ENCODE data around the gene AXL.

The AXL gene

DNA sequence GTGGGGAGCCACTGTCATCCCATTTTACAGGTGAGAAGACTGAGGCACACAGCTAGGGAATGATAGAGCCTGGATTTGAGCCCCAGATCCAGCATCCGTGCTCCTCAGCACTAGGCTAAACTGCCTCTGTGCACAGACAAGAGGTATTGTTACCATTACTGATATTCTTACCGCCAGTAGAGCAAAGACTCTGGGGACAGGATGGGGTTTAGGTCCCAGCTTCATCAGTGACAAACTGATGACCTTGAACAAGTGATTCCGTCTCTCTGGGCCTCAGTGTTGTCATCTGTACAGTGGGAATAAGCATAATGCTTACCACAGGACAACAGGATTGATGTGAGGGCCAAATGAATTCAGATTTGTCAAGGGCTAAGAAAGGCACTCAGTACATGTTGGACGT lies 16.5 kb downstream of the AXL start:
- no peak for DNase-seq

DNA sequence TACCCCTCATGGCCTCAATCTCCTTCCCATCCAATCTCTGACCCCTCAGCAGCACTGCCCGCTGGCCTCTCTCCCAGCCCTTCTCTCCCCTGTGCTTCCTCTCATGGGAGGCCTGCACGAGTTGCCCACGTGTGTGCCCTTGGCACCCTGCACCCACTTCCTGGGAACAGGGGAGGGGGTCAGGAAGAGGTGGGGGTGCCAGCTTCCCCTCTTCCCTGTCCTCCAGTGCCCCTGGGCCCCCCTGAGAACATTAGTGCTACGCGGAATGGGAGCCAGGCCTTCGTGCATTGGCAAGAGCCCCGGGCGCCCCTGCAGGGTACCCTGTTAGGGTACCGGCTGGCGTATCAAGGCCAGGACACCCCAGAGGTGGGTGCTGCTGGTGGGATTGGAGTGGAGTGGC lies 19.2 kb downstream of the AXL start:
- no peak for DNase-seq

DNA sequence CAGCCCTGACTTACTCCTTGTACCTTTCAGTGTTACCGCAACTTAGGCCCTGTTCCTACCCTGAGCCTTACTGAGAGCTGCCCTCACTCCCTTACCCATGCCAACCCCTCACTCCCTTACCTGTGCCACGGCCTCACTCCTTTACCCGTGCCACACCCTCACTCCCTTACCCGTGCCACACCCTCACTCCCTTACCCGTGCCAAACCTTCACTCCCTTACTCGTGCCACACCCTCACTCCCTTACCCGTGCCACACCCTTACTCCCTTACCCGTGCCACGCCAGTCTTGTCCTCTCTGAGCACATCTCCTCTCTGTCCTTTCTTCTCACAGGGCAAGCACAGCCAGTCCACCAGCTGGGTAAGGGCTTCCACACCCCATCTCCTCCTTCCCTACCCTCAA lies 20.3 kb downstream of the AXL start:
- DNase-seq, result no peak

DNA sequence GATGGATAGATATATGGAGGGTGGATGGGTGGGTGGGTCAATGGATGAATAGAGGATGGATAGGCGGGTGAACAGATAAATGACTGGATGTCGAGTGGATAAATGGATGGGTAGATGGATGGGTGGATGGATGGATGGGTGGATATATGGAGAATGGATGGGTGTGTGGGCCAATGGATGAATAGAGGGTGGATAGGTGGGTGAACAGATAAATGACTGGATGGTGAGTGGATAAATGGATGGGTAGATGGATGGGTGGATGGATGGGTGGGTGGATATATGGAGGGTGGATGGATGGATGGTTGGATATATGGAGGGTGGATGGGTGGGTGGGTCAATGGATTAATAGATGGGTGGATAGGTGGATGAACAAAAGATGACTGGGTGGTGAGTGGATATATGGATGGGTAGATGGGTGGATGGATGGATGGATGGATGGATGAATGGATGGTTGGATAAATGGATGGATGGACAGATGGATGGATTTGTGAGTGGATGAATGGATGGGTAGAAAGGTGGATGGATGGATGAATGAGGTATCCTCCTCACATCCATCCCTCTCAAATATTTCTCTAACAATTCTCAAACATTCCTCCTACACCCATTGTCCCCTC lies 21.0 kb downstream of the AXL start:
- DNase-seq, result no peak

DNA sequence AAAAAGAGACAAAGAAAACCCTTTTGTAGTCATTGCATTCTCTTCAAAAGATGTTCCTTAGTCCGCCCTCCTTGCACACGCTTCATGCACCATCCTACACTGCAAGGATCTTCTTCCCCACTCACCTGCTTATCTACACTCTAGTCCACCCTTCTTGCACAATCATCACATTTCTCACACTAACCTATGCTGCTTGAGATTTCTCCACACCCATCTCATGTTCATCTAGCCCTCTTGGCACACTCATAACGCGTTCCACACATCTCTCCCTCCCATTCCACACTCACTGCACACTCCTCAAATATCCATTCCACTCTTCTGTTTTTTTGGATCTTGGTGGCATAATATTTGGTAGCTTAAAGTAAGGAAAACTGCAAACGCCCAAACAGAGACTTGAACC lies 22.8 kb downstream of the AXL start:
- DNase-seq, result no peak

DNA sequence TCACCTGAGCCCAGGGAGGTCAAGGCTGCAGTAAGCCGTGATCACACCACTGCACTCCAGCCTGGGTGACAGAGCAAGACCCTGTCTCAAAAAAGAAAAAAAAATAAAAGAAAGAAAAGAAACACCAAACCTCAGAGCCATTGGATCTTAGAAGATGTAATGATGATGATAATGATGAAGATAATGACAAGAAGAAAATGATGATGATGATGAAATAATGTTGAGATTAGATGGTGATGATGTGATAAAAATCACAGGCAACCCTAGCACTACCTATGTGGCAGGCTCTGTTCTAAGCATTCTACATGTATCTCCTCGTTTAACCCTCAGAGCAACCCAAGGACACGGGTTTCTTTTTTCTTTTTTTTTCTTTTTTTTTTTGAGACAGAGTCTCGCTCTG lies 25.1 kb downstream of the AXL start:
- DNase-seq, result no peak

DNA sequence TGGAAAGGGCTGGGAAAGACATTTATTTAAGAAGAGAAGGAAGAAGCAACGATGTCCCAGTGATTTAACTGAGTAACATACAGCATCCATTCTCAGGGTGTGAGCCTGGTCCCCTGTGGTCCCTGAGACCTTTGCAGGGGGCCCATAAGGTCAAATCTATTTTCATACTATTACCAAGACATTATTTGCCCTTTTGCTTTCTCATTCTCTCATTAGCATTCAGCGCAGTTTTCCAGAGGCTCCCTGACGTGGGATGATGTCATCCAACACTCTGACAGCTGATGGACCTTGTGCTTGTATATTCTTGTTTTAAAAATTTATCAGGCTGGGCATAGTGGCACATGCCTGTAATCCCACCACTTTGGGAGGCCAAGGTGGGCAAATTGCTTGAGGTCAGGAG lies 26.8 kb downstream of the AXL start:
- DNase-seq, result no peak

DNA sequence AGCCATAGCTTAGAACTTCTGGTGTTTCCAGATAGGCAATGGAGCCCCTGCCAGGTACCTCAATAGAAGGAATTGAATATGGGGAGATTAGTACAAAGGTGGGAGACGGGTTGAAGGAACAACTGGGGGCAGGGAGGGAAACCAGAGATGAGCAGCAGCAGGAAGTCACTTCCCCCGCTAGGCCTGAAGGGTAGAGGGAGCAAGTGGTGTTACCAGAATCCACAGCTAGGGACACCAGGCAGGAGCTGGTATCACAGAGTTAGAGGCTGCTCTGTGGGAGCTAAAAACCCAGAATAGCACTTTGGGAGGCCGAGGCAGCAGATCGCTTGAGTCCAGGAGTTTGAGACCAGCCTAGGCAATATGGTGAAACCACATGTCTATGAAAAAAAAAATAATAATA lies 29.9 kb downstream of the AXL start:
- DNase-seq, result no peak

DNA sequence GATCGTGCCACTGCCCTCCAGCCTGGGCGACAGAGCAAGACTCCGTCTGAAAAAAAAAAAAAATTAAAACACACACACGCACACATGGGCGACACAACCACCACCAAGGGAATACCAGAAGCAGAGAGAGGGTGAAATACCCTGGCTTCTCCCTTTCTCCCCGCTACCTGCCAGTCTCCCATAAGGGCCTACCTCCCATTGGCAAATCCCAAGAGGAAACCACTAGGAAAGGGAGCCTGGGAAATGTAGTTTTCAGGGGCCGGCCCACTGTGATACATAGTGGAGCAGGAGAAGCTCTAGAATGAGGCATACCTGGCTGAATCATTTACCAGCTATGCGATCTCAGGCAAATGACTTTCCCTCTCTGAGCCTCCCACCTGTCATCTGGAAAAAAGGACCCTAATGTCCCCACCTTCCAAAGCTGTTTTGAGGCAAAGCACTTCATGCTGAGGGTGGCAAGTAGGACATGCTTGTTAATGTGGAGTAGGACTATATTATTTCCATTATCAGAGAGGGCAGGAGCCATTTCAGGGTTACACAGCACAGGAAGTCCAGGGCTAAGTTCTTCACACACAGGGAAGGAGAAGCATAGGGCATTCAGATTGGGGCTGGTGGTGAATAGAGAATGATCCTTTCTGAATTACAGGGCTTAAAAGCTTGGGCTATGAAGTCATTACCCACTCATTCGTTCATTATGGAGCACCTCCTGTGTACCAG lies 30.8 kb downstream of the AXL start:
- DNase-seq, result no peak

DNA sequence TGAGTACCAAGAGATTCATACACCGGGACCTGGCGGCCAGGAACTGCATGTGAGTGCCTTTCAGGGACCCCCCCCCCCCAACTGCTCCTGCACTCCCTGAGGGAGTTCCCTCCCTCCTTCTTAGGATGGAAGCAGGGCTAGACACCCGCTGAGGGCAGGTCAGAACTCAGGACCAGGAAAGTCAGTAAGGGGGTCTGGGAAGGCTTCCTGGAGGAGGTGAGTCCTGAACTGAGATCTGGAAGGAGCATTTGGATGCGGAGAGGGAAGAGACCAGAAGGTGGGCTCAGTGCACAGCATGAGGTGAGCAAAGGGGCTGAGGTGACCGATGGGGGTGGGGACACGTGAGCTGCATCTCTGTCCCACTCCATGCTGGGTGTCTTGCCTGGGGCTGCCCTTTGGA lies 34.6 kb downstream of the AXL start:
- DNase-seq, result no peak

DNA sequence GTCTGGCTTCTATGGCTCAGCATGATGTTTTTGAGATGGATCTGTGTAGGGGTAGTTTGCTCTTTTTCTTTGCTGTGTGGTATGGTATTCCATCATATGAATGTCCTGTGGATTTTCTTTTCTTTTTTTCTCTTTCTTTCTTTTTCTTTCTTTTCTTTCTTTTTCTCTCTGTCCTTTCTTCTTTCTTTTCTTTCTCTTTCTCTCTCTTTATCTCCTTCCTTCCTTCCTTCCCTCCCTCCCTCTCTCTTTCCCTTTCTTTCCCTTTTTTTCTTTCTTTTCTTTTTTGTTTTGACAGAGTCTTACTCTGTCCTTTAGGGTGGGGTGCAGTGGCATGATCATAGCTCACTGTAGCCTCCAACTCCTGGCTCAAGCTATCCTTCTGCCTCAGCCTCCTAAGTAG lies 36.1 kb downstream of the AXL start:
- no peak for DNase-seq

DNA sequence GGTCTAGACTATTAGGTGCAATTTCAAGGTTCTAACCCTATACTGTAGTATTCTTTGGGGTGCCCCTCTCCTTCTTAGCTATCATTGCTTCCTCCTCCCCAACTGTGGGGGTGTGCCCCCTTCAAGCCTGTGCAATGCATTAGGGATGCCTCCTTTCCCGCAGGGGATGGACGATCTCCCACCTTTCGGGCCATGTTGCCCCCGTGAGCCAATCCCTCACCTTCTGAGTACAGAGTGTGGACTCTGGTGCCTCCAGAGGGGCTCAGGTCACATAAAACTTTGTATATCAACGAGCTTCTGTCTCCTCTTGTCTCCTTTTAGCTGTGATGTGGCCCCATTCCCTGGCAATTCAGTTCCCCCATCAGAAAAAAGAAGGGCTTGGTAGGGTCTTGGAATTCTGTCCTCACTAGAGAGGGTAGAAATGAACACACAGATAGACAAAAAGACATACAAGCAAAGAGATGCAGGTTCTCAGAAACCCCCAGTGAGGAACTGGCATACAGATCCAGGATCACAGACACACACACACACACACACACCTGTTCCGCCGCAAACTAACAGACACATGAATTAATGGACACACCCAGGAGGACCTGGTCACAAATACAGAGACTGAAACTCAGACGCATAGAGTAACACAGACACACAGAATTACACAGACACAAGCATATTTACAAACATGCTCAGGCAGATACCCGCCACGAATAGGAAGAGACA lies 42.6 kb downstream of the AXL start:
- no peak for DNase-seq

DNA sequence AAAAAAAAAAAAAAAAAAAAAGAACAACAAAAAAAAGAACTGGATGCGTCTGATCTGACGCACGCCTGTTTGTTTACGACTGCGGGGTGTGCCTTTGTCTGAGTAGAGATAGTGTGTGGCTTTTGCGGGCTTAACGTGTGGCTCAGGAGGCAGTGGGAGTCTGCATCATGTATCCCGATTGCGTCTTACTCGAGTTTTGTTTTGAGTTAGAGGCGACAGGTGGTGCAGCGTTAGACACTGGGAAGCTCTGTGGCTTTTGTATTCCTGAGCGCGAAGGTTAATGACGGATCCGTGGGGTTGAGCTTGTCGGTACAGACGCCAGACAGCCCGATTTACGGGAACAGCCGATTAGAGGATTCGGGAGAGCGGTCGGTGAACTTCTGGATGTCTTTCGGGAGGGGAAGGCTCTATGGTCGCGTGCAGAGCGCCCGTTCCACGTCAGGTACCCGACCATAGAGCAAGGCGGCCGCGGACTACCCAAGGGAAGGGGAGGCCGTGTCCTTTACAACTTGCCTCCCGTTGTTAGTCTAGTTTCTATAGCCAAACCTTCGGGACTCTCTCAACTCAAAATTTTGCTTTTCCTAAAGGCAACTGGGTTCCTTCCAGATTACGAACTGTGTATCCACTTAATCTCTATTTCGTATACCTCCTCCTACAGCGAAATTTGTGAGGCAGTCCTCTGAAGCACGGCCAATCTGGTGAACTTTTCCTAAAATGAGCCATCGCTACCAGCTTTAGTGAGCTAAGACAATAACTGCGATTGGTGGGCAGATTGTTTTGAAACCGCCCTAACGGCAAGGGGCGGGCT lies 44.2 kb downstream of the AXL start:
- peak; percentile 97 for DNase-seq

DNA sequence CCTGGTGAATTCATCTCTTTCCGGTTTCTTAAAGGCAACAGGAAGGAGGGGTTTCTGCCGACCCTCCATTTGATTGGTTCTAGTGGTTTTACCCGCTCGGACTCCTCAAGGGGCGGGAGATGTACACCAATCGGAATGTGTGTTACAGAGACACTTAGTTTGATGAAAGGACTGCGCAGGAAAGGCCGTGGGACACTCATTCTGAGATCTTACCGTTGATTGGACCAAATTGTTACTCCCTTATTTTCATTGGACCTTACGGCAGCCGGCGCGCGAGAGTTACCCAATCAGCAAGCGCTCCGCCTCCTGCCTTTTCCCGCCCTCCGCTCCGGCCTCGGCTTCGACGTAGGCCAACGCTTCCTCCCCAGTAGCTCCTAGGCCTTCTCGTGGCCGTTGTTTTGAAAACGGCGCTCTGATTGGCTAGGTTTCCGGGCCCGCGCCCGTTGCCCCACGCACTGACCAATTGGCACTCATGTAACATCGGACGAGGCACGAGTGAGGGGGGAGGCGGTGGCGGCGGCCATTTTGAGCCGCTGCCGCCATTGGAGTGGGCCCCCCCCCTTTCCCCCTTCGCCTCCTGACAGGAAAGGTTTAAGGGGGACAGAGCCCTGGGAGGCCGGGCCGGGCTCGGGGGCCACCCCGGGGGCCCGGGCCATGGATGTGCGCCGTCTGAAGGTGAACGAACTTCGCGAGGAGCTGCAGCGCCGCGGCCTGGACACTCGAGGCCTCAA lies 45.0 kb downstream of the AXL start, which contains the start of gene HNRNPUL1:
Gene HNRNPUL1, plus strand, starts transcription at position 523 of the 731 bp plus-strand sequence. Its CDS starts 132 bp downstream, at position 655.
- DNase-seq, result peak; percentile 100

DNA sequence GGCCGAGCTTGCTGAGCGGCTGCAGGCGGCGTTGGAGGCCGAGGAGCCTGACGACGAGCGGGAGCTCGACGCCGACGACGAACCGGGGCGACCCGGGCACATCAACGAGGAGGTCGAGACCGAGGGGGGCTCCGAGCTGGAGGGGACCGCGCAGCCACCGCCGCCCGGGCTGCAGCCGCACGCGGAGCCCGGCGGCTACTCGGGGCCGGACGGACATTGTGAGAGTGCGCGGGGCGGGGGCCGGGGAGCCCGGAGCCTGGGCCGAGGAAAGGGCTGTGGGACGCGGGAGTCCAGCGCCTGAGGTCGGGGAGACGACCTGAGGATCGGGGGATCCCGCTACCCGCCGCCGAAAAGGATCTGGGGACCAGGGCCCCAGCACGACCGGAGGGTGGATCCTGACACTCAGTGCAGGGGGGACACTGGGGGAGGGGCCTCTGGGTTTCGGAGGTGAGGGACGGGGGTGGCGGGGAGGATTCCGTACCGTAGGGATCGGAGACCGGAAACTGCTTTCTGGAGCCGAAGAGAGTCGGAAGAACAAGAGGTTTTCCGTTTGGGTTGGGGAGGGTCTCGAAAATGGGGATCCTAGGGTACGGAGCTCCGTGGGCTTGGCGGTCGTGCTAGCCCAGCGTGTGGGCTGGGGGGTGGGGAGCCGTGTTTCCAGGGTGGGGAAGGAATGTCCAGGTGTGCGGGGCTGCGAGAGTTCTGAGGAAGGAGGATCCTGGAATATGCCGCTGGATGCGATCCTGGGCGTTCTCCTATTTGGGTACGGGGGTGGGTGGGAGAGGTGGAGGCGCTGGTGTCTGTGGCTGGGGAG lies 45.8 kb downstream of the AXL start:
- DNase-seq, result peak; percentile 28

DNA sequence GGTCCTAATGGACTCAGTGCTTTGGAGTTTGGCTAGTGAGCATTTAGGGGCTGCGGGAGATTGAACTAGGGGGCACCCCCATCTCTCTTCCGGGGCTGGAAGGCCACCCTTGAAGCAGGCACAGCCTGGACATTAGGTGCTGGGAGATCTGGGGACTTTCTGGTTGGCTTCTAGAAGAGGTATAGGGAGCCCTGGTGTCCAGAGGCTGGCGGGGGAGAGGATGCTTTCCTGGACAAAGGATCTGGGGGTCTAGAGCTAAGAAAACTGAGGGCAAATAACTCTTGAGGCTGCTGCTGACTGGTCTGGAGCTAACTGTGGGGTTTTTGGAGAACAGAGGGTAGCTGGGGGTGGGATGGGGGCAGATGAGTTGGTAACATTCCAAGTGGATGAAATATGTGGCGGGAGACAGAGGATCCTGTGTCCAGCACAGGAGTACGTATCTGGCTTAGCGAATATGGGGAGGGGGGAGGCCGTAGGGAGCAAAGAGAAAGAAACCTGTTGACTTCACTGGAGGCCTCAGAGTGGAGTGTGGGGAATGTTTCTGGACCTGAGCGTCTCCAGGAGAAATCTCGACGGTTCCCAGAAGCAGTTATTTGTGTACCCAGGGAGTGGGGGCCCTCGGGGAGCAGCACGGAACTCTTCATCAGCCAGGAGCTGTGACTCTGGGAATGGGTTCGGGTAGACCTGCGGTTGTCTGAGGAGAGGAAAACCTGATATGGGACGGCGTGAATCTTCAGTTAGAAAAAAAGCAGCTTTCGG lies 46.6 kb downstream of the AXL start:
- no peak for DNase-seq

DNA sequence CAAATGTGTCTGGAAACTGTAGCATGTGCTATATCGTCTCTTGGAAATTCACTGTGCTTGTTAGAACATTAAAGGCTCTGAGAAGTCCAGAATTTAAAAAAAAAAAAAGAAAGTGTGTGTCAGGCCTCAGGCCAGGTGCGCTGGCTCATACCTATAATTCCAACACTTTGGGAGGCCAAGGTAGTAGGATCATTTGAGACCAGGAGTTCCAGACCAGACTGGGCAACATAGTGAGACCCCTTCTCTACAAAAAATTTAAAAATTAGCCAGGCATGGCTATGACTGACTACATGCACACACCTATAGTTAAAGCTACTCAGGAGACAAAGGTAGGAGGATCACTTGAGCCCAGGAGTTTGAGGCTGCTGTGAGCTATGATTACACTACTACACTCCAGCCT lies 50.0 kb downstream of the AXL start:
- DNase-seq, result no peak

DNA sequence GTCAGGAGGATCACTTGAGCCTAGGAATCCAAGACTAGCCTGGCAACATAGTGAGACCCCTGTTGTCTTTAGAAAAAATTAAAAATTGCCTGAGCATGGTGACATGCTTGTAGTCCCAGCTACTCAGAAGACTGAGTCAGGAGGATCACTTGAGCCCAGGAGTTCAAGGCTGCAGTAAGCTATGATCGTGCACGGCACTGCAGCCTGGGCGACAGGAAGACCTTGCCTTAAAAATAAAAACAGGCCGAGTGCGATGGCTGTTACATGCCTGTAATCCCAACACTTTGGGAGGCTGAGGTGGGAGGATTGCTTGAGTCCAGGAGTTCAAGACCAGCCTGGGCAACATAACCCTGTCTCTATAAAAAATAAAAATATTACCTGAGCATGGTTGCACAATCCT lies 50.5 kb downstream of the AXL start:
- DNase-seq, result no peak

DNA sequence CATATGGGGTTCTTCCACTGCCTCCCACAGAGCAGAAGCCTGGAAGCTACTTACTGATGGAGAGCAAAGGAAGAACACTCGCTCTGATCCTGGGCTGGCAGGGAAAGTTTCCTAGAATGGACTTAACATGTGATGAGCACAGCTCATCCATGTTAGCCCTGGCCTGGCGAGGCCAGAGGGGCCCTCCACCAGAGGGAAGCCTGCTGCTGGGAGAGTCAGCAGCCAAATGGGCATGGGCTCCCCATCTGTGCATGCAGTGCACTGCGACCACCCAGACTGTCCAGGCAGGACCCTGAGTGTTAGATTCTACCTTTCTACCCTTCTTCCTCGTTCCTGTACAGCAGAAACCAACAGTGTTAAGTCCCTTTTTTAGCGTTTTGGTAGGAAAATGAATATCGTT lies 54.1 kb downstream of the AXL start:
- no peak for DNase-seq

DNA sequence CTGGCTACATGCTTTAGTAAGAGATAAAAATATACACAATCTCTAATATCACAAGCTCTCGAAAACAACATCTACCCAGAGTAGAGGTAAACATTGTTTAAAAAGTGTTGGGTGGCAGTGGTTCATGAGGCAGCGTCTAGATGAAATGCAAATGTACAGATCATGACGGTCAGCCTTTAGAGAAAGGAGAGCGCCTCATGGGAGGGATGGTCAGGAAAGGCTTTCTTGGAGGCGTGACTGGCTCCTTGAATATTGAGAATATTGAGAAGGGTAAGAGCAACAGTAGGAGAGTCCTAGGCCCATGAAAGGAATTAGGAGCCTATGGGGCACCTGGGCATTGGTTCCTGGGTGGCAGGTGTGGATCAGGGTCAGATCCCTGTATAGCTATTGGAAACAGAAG lies 55.8 kb downstream of the AXL start:
- no peak for DNase-seq

DNA sequence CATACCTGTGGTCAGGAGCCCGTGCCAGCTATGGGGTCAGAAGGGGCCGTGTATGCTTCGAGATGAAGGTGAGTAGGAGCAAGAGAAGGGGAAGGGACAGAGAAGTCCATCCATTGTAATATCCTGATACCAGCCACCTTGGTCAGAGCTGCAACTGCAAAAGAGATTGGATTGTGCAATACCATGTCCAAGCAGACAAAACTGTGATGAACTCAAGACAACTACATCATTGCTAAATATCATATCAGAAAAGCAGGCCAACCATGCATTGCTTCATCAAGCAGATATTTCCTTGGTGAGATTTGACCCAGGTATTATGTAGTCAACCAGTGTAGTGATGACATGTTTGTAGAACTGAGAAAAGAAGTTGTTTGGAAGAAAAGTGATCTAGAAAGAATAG lies 57.2 kb downstream of the AXL start:
- DNase-seq, result no peak

All from central memory CD4-positive, alpha-beta T cell (primary cell).